PC-9 (cell line): ENCODE measurements around the gene FAM83C. TPM values are rescaled to one million over a fixed set of nuclear protein-coding genes. Genes with fewer than 3 reads are reported as not detected.

Experiments
- BruUV-seq: library from RNA; stranded (reverse); fragments of 400-500 nt; replicated peaks from 2 replicates; lab custom pipeline; 2021; lab: Mats Ljungman, UMichigan
- CTCF ChIA-PET: fragments of 300-600 bp; sonication (Branson Sonifier 250); formaldehyde crosslinking; loops from one replicate; lab custom pipeline; 2022; ENCODE audit warnings: antibody characterized with exemption; lab: Charles Lee
- POLR2A ChIA-PET: fragments of 300-600 bp; sonication (Branson Sonifier 250); formaldehyde crosslinking; loops from one replicate; lab custom pipeline; 2022; ENCODE audit warnings: antibody characterized with exemption; ENCODE audit not compliant: unreplicated experiment; lab: Charles Lee
- DNase-seq, 2 experiments: peaks; one replicate each; pipeline versions ENCODE4 v3.0.0 to v3.0.0-alpha.2; 2015 to 2022; ENCODE audit warnings: mixed read lengths in 1 of 2
- H2AFZ ChIP-seq: fragments of 200-600 bp; sonication (generic); 2 replicates; pipeline ENCODE4 v1.8.1; 2017; ENCODE audit warnings: antibody characterized with exemption
- H3F3A ChIP-seq: fragments of 200-600 bp; sonication (generic); 2 replicates; pipeline ENCODE4 v1.8.1; 2017; ENCODE audit warnings: antibody characterized with exemption, mild to moderate bottlenecking, low read depth; ENCODE audit not compliant: insufficient read depth
- H3K27ac ChIP-seq: fragments of 200-600 bp; sonication (generic); 2 replicates; pipeline ENCODE4 v1.6.1; 2016; ENCODE audit warnings: mixed run types
- H3K27me3 ChIP-seq: fragments of 200-600 bp; sonication (generic); 2 replicates; pipeline ENCODE4 v1.6.1; 2016; ENCODE audit warnings: low read depth, mixed run types; ENCODE audit not compliant: insufficient read depth
- H3K36me3 ChIP-seq: fragments of 200-600 bp; sonication (generic); 2 replicates; pipeline ENCODE4 v1.6.1; 2016; ENCODE audit warnings: low read depth, mixed run types
- H3K4me1 ChIP-seq: fragments of 200-600 bp; sonication (generic); replicated peaks from 2 replicates; pipeline ENCODE4 v1.6.1; 2016; ENCODE audit warnings: mixed run types; ENCODE audit not compliant: insufficient read depth
- H3K4me2 ChIP-seq: fragments of 200-600 bp; sonication (generic); 2 replicates; pipeline ENCODE4 v1.6.1; 2017; ENCODE audit warnings: mixed run types
- H3K4me3 ChIP-seq: fragments of 200-600 bp; sonication (generic); 2 replicates; pipeline ENCODE4 v1.6.1; 2016; ENCODE audit warnings: mixed run types
- H3K79me2 ChIP-seq: fragments of 200-600 bp; sonication (generic); 2 replicates; pipeline ENCODE4 v1.6.1; 2017; ENCODE audit warnings: low read depth, mixed run types
- H3K9me2 ChIP-seq: fragments of 200-600 bp; sonication (generic); 2 replicates; pipeline ENCODE4 v1.8.1; 2017; ENCODE audit warnings: mild to moderate bottlenecking; ENCODE audit not compliant: insufficient read depth
- H3K9me3 ChIP-seq: fragments of 200-600 bp; sonication (generic); 2 replicates; pipeline ENCODE4 v1.8.1; 2016; ENCODE audit warnings: low read depth; ENCODE audit not compliant: insufficient read depth
- H4K20me1 ChIP-seq: fragments of 200-600 bp; sonication (generic); 2 replicates; pipeline ENCODE4 v1.8.1; 2017; ENCODE audit not compliant: insufficient read depth
- CTCF ChIP-seq: fragments of 200-600 bp; sonication (generic); conservative IDR thresholded peaks from 2 replicates; pipeline ENCODE4 v1.6.1; 2017; ENCODE audit warnings: mixed run types, antibody characterized with exemption, mild to moderate bottlenecking, moderate library complexity
- EZH2 ChIP-seq: fragments of 200-600 bp; sonication (generic); IDR thresholded peaks from 2 replicates; pipeline ENCODE4 v1.8.0; 2017; ENCODE audit warnings: antibody characterized with exemption, low read depth
- intact Hi-C: fragments of 100-400 bp; cut with micrococcal nuclease; formaldehyde crosslinking; loops from one replicate; pipeline ENCODE4 v1.10.0; 2022; ENCODE audit not compliant: unreplicated experiment
- total RNA-seq: library from RNA; stranded (reverse); gene quantifications from 2 replicates; pipeline ENCODE4 v1.2.3, GENCODE V29; 2021

The FAM83C gene
- total RNA-seq, 1 experiment from 2014 or later = not detected

GRCh38 chr20:35333606-35334005 lies 41.4 kb upstream of the FAM83C start:
- no peak overlapping the region for H3K27ac ChIP-seq
- peaks cover 15% of the 10 kb centered on the region; the same call in 1 of the 2 replicates for H3K4me1 ChIP-seq
- no peaks in the 10 kb centered on the region for H4K20me1 ChIP-seq
- 0 out of 2 replicates have a peak, but pooled peaks cover 4% of the 10 kb centered on the region for H3K36me3 ChIP-seq
- TF ChIP-seq EZH2 = no peak
- no peak for TF ChIP-seq CTCF
- no peak overlapping the region for H2AFZ ChIP-seq
- no peak overlapping the region for H3K4me2 ChIP-seq
- DNase-seq = no peak
- POLR2A ChIA-PET = no interaction called here
- BruUV-seq = no TSS peak
- H3K9me2 ChIP-seq = no peaks in the 10 kb centered on the region
- H3K27me3 ChIP-seq = no peaks in the 10 kb centered on the region
- H3K79me2 ChIP-seq = no peaks in the 10 kb centered on the region
- intact Hi-C loops = no loop called here
- no peaks in the 10 kb centered on the region; the same call in 1 of the 2 replicates for H3K9me3 ChIP-seq
- CTCF ChIA-PET = interaction anchor here (0.6 kb wide), 1 partner anchor 436 kb away, joined by 4 read pairs; no protein-coding TSS in a partner anchor
- H3K4me3 ChIP-seq = no peak overlapping the region
- peaks cover 12% of the 10 kb centered on the region for H3F3A ChIP-seq

- Histone ChIP-seq H3K27ac (no peak overlapping the region), H3K4me3 (no peak overlapping the region), H3K79me2 (no peaks in the 10 kb centered on the region), H3K36me3 (0 out of 2 replicates have a peak, but pooled peaks cover 4% of the 10 kb centered on the region), H3K4me1 (peaks cover 17% of the 10 kb centered on the region), H3K9me2 (no peaks in the 10 kb centered on the region), H3K27me3 (no peaks in the 10 kb centered on the region), H2AFZ (no peak overlapping the region), H3K4me2 (no peak overlapping the region), H3F3A (peaks cover 20% of the 10 kb centered on the region), H4K20me1 (no peaks in the 10 kb centered on the region), H3K9me3 (no peaks in the 10 kb centered on the region; the same call in 1 of the 2 replicates)
- TF ChIP-seq EZH2 = no peak
- no peak for TF ChIP-seq CTCF
- no TSS peak for BruUV-seq
- DNase-seq = no peak
- intact Hi-C loops = no loop called here
- ChIA-PET CTCF (interaction anchor here (0.6 kb wide), 1 partner anchor 437 kb away, joined by 4 read pairs; no protein-coding TSS in a partner anchor), POLR2A (no interaction called here)
These were observed 40.4 kb upstream of the FAM83C start for GRCh38 chr20:35332540-35333200.

- ChIA-PET POLR2A (interaction anchor here (0.6 to 0.7 kb wide), 2 partner anchors 27 to 311 kb away, joined by 3 to 8 read pairs; no protein-coding TSS in a partner anchor), CTCF (interaction anchor here (0.6 to 1.4 kb wide), 11 partner anchors 9 to 377 kb away, joined by 3 to 8 read pairs (median 3); partner anchors contain the start of gene CEP250)
- no peak overlapping the region for H3K27ac ChIP-seq
- 0 out of 2 replicates have a peak, but pooled peaks cover 4% of the 10 kb centered on the region for H3K36me3 ChIP-seq
- H3F3A ChIP-seq = peaks cover 32% of the 10 kb centered on the region
- H3K27me3 ChIP-seq = no peaks in the 10 kb centered on the region
- H3K4me3 ChIP-seq = no peak overlapping the region
- H3K9me2 ChIP-seq = no peaks in the 10 kb centered on the region
- H3K4me2 ChIP-seq = no peak overlapping the region
- intact Hi-C loops = no loop called here
- TF ChIP-seq CTCF (peak; percentile 58), EZH2 (no peak)
- H2AFZ ChIP-seq = no peak overlapping the region
- BruUV-seq = no TSS peak
- no peaks in the 10 kb centered on the region; the same call in 1 of the 2 replicates for H3K9me3 ChIP-seq
- peak in 1 of 2 experiments; percentile 53 for DNase-seq
- peaks cover 36% of the 10 kb centered on the region for H3K4me1 ChIP-seq
- no peaks in the 10 kb centered on the region for H3K79me2 ChIP-seq
- H4K20me1 ChIP-seq = no peaks in the 10 kb centered on the region
These were observed 37.4 kb upstream of the FAM83C start for GRCh38 chr20:35329435-35330139.
